ENCODE data around the gene TM4SF4.

Gene TM4SF4

GRCh38 chr3:149506965-149507364, 32.5 kb downstream of the TM4SF4 start:
- no peak overlapping the region for H3K27ac ChIP-seq (ENCODE audit: low read length)
- H3K4me1 ChIP-seq (ENCODE audit: control insufficient read depth, low read depth, low read length) = no peaks in the 10 kb centered on the region
- no peaks in the 10 kb centered on the region for H3K36me3 ChIP-seq (ENCODE audit: control insufficient read depth, low read depth, low read length)
- H3K9me3 ChIP-seq (ENCODE audit: control insufficient read depth, low read depth, low read length) = no peaks in the 10 kb centered on the region
- H3K27me3 ChIP-seq (ENCODE audit: control insufficient read depth, insufficient read depth, low read length) = no peaks in the 10 kb centered on the region
- H3K4me3 ChIP-seq (ENCODE audit: low read length) = no peak overlapping the region
- H3K9ac ChIP-seq (ENCODE audit: low read length) = no peak overlapping the region

DNA sequence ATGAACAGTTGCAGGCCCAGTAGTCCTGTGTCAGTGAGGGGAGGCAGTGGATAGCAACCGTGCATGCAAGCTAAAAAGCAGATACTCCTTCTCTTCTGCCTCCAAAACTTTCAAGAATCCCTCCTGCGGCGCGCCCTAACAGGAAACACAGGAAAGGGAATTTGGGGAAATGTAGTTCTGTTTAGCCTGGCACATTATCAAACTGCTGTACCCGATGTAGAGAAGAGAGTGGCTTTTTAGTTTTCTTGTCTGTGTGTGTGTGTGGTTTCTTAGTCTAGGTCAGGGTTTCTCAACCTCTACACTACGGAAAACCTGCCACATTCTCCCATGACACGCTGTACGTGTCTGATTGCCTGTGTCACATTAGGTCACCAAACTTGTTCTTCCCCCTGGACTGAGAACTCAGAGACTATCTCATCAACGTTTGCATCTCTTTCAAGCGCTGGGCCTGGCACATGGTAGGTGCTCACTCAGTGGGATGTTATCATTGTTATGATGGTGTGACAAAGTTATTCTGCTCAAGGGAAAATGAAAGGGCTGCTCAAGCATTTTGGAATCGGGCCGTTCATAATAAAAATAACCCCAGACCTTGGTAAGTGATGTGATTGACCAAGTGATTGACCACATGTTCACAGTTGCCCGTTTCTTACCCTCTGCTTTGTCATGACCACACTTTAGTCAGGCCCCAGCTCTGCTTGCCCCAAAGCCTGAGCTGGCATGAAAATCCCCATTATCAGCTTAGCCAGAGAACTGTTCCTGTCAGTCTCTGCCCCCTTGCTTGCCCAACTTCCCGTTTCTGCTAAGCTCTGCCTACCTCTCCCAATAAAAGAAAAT, 33.2 kb downstream of the TM4SF4 start:
- H3K27me3 ChIP-seq (ENCODE audit: control insufficient read depth, insufficient read depth, low read length) = no peaks in the 10 kb centered on the region
- no peaks in the 10 kb centered on the region for H3K9me3 ChIP-seq (ENCODE audit: control insufficient read depth, low read depth, low read length)
- no peaks in the 10 kb centered on the region for H3K36me3 ChIP-seq (ENCODE audit: control insufficient read depth, low read depth, low read length)
- H3K4me3 ChIP-seq (ENCODE audit: low read length) = no peak overlapping the region
- no peak overlapping the region for H3K9ac ChIP-seq (ENCODE audit: low read length)
- H3K4me1 ChIP-seq (ENCODE audit: control insufficient read depth, low read depth, low read length) = no peaks in the 10 kb centered on the region
- H3K27ac ChIP-seq (ENCODE audit: low read length) = no peak overlapping the region

GRCh38 chr3:149509526-149509925, 35.0 kb downstream of the TM4SF4 start:
- Histone ChIP-seq H3K36me3 (ENCODE audit: control insufficient read depth, low read depth, low read length) (no peaks in the 10 kb centered on the region), H3K9ac (ENCODE audit: low read length) (no peak overlapping the region), H3K27ac (ENCODE audit: low read length) (no peak overlapping the region)

DNA sequence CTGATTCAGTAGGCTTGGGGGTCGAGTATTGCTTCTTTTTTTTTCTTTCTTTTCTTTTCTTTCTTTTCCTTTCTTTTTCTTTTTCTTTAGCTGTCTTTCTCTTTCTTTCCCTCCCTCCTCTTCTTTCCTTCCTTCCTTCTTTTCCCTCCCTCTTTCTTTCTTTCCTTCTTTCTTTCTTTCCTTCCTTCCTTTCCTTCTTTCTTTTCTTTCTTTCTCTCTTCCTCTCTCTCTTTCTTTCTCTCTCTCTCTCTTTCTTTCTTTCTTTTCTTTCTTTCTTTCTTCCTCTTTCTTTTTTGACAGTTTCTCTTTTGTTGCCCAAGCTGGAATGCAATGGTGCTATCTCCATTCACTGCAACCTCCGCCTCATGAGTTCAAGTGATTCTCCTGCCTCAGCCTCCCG, 36.0 kb downstream of the TM4SF4 start:
- Histone ChIP-seq H3K9me3 (ENCODE audit: control insufficient read depth, low read depth, low read length) (no peaks in the 10 kb centered on the region), H3K36me3 (ENCODE audit: control insufficient read depth, low read depth, low read length) (no peaks in the 10 kb centered on the region), H3K4me3 (ENCODE audit: low read length) (no peak overlapping the region), H3K27ac (ENCODE audit: low read length) (no peak overlapping the region), H3K4me1 (ENCODE audit: control insufficient read depth, low read depth, low read length) (no peaks in the 10 kb centered on the region), H3K27me3 (ENCODE audit: control insufficient read depth, insufficient read depth, low read length) (no peaks in the 10 kb centered on the region), H3K9ac (ENCODE audit: low read length) (no peak overlapping the region)

More at GRCh38 chr3:149509526-149509925, 35.0 kb downstream of the TM4SF4 start:
- no peaks in the 10 kb centered on the region for H3K9me3 ChIP-seq (ENCODE audit: control insufficient read depth, low read depth, low read length)
- H3K27me3 ChIP-seq (ENCODE audit: control insufficient read depth, insufficient read depth, low read length) = no peaks in the 10 kb centered on the region
- H3K4me1 ChIP-seq (ENCODE audit: control insufficient read depth, low read depth, low read length) = no peaks in the 10 kb centered on the region
- no peak overlapping the region for H3K4me3 ChIP-seq (ENCODE audit: low read length)

- Histone ChIP-seq H3K9ac (ENCODE audit: low read length) (no peak overlapping the region), H3K36me3 (ENCODE audit: control insufficient read depth, low read depth, low read length) (no peaks in the 10 kb centered on the region), H3K27ac (ENCODE audit: low read length) (no peak overlapping the region), H3K27me3 (ENCODE audit: control insufficient read depth, insufficient read depth, low read length) (no peaks in the 10 kb centered on the region), H3K4me1 (ENCODE audit: control insufficient read depth, low read depth, low read length) (no peaks in the 10 kb centered on the region), H3K4me3 (ENCODE audit: low read length) (no peak overlapping the region), H3K9me3 (ENCODE audit: control insufficient read depth, low read depth, low read length) (no peaks in the 10 kb centered on the region)
Observed at GRCh38 chr3:149511040-149511626, 36.6 kb downstream of the TM4SF4 start.

GRCh38 chr3:149512073-149512782, 37.7 kb downstream of the TM4SF4 start:
- Histone ChIP-seq H3K36me3 (ENCODE audit: control insufficient read depth, low read depth, low read length) (no peaks in the 10 kb centered on the region), H3K27ac (ENCODE audit: low read length) (no peak overlapping the region), H3K9ac (ENCODE audit: low read length) (no peak overlapping the region), H3K4me1 (ENCODE audit: control insufficient read depth, low read depth, low read length) (no peaks in the 10 kb centered on the region), H3K9me3 (ENCODE audit: control insufficient read depth, low read depth, low read length) (no peaks in the 10 kb centered on the region), H3K4me3 (ENCODE audit: low read length) (peak overlapping the region; percentile 43), H3K27me3 (ENCODE audit: control insufficient read depth, insufficient read depth, low read length) (no peaks in the 10 kb centered on the region)

DNA sequence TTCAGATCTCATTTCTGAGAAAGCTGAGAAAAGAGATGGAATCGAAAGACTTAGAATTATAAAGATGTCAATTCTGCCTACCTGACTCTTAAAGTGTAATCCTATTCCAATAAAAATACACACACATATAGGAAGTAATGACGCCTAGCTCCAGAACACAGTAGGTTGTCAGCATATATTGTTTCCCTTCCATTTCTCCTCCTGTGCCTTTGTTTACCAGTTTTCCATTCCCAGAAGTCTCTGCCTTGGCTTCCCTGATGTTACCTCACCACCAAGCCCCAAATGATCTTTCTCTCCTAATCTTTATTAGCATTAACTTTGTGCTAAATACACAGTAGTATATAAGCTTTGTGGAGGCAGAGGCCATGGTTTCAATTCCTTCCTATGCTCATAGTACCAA, 40.0 kb downstream of the TM4SF4 start:
- no peaks in the 10 kb centered on the region for H3K27me3 ChIP-seq (ENCODE audit: control insufficient read depth, insufficient read depth, low read length)
- no peak overlapping the region for H3K9ac ChIP-seq (ENCODE audit: low read length)
- no peaks in the 10 kb centered on the region for H3K9me3 ChIP-seq (ENCODE audit: control insufficient read depth, low read depth, low read length)
- H3K27ac ChIP-seq (ENCODE audit: low read length) = no peak overlapping the region
- no peaks in the 10 kb centered on the region for H3K36me3 ChIP-seq (ENCODE audit: control insufficient read depth, low read depth, low read length)
- H3K4me3 ChIP-seq (ENCODE audit: low read length) = no peak overlapping the region
- H3K4me1 ChIP-seq (ENCODE audit: control insufficient read depth, low read depth, low read length) = no peaks in the 10 kb centered on the region

DNA sequence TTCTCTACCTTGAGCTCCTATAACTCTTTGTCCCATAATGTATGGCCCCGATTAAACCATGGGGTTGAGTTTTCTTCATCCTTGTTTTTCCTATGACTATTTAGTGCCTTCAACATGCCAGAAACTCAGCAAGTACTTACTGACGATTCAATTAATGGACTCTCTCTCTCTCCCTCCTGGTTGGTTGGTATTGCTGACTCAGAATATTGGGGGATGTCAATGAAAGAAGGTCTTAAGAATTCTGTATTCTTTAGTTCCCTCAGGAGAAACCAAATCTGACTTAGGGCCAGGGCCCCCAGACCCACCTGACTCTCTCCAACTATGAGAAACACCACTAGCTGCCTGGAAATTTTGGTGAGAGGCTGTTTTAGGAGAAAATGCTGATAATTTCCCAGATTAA, 40.8 kb downstream of the TM4SF4 start:
- no peaks in the 10 kb centered on the region for H3K4me1 ChIP-seq (ENCODE audit: control insufficient read depth, low read depth, low read length)
- no peak overlapping the region for H3K9ac ChIP-seq (ENCODE audit: low read length)
- no peak overlapping the region for H3K27ac ChIP-seq (ENCODE audit: low read length)
- no peaks in the 10 kb centered on the region for H3K36me3 ChIP-seq (ENCODE audit: control insufficient read depth, low read depth, low read length)
- no peaks in the 10 kb centered on the region for H3K27me3 ChIP-seq (ENCODE audit: control insufficient read depth, insufficient read depth, low read length)
- H3K4me3 ChIP-seq (ENCODE audit: low read length) = no peak overlapping the region
- H3K9me3 ChIP-seq (ENCODE audit: control insufficient read depth, low read depth, low read length) = no peaks in the 10 kb centered on the region

- H3K9me3 ChIP-seq (ENCODE audit: control insufficient read depth, low read depth, low read length) = no peaks in the 10 kb centered on the region
- H3K4me1 ChIP-seq (ENCODE audit: control insufficient read depth, low read depth, low read length) = no peaks in the 10 kb centered on the region
- H3K27me3 ChIP-seq (ENCODE audit: control insufficient read depth, insufficient read depth, low read length) = no peaks in the 10 kb centered on the region
- no peak overlapping the region for H3K4me3 ChIP-seq (ENCODE audit: low read length)
- H3K27ac ChIP-seq (ENCODE audit: low read length) = no peak overlapping the region
- peaks cover 4% of the 10 kb centered on the region for H3K36me3 ChIP-seq (ENCODE audit: control insufficient read depth, low read depth, low read length)
- no peak overlapping the region for H3K9ac ChIP-seq (ENCODE audit: low read length)
Observed at GRCh38 chr3:149516920-149517319, 42.4 kb downstream of the TM4SF4 start.

- Histone ChIP-seq H3K36me3 (ENCODE audit: control insufficient read depth, low read depth, low read length) (peaks cover 5% of the 10 kb centered on the region), H3K4me3 (ENCODE audit: low read length) (no peak overlapping the region)
Observed at GRCh38 chr3:149519912-149520311, 45.4 kb downstream of the TM4SF4 start.

DNA sequence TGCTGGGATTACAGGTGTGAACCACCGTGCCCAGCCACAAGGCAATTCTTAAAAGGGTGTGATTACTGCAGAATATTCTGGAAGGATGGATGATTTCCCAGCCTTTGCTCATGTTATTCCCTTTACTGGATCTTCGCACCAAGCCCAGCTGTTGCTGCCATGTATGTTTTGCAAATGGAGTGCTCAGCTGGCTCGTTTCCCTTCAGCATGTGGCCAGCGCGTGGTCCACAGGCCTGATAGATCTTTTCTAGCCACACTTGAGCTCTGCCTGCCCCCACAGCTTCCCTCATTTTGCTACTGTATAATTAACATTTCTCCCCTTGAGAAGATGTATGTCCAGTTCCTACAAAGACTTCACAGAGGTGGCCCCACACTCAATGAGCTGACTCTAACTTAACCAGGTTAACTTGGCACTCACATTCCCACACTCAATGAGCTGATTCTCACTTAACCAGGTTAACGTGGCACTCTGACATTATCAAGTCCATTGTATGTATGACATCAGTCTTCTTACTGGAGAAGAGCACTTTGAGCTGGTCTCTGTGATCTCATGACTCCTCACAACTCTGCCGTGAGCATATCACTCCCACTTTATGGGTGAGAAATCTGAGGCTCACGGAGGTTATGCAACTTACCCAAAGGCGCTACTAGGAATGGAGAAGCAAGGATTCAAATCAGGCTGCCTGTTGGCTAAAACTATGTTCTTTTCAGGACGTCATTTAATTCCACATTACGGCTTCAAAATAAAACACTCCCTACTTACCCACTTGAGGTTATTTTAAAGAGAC, 49.2 kb downstream of the TM4SF4 start:
- Histone ChIP-seq H3K9ac (ENCODE audit: low read length) (no peak overlapping the region), H3K36me3 (ENCODE audit: control insufficient read depth, low read depth, low read length) (peaks cover 9% of the 10 kb centered on the region), H3K27me3 (ENCODE audit: control insufficient read depth, insufficient read depth, low read length) (no peaks in the 10 kb centered on the region), H3K9me3 (ENCODE audit: control insufficient read depth, low read depth, low read length) (no peaks in the 10 kb centered on the region), H3K4me1 (ENCODE audit: control insufficient read depth, low read depth, low read length) (peaks cover 5% of the 10 kb centered on the region), H3K4me3 (ENCODE audit: low read length) (no peak overlapping the region), H3K27ac (ENCODE audit: low read length) (no peak overlapping the region)

More at GRCh38 chr3:149519912-149520311, 45.4 kb downstream of the TM4SF4 start:
- Histone ChIP-seq H3K4me1 (ENCODE audit: control insufficient read depth, low read depth, low read length) (no peaks in the 10 kb centered on the region), H3K9ac (ENCODE audit: low read length) (no peak overlapping the region), H3K9me3 (ENCODE audit: control insufficient read depth, low read depth, low read length) (no peaks in the 10 kb centered on the region), H3K27me3 (ENCODE audit: control insufficient read depth, insufficient read depth, low read length) (no peaks in the 10 kb centered on the region), H3K27ac (ENCODE audit: low read length) (no peak overlapping the region)
